Gastroesophageal sphincter (tissue), 4 donors: ENCODE data around the gene CTU1. TPM values are rescaled to one million over a fixed set of nuclear protein-coding genes. Genes with fewer than 3 reads are reported as not detected.

Experiments
- ATAC-seq: fragments of 150-250 bp; one replicate; pipeline ENCODE4 v1.9.1; 2016; ENCODE audit warnings: mild to moderate bottlenecking, moderate library complexity
- H3K27ac ChIP-seq, 4 donors: fragments of 200-600 bp; sonication (generic) in 3 of 4; 1 replicate in 3 of 4; 2 replicates in 1 of 4; pipeline ENCODE4 v1.5.1; 2016 to 2019
- H3K27me3 ChIP-seq: fragments of 200-600 bp; sonication (generic); one replicate; pipeline ENCODE4 v1.5.1; 2019
- H3K36me3 ChIP-seq, 2 donors: fragments of 200-600 bp; sonication (generic); one replicate each; pipeline ENCODE4 v1.5.1; 2019; ENCODE audit warnings: control low read depth in 1 of 2
- H3K4me1 ChIP-seq, 3 donors: fragments of 200-600 bp; sonication (generic); 1 replicate in 2 of 3; 2 replicates in 1 of 3; pipeline ENCODE4 v1.5.1; 2016 to 2019; ENCODE audit warnings: control low read depth in 2 of 3
- H3K4me3 ChIP-seq, 2 donors: fragments of 200-600 bp; sonication (generic); one replicate each; pipeline ENCODE4 v1.5.1; 2019; ENCODE audit warnings: mild to moderate bottlenecking in 1 of 2, moderate library complexity in 1 of 2
- H3K9me3 ChIP-seq, 3 donors: fragments of 200-600 bp; sonication (generic); one replicate each; pipeline ENCODE4 v1.5.1; 2017 to 2019; ENCODE audit warnings: control low read depth in 2 of 3
- CTCF ChIP-seq, 4 experiments: fragments of 200-600 bp in 2 of 4; fragments of 450-650 bp in 2 of 4; sonication (generic) in 1 of 4; IDR thresholded peaks; one replicate each; pipeline ENCODE4 v1.5.1; 2017 to 2019; ENCODE audit warnings: antibody characterized with exemption in 4 of 4, mild to moderate bottlenecking in 2 of 4, moderate library complexity in 2 of 4
- EP300 ChIP-seq: sonication (generic); formaldehyde crosslinking; IDR thresholded peaks from one replicate; pipeline ENCODE4 v1.6.1; 2017; ENCODE audit warnings: antibody characterized with exemption, mild to moderate bottlenecking
- POLR2A ChIP-seq, 2 donors: fragments of 450-650 bp; IDR thresholded peaks; one replicate each; pipeline ENCODE4 v1.6.1; 2017; ENCODE audit warnings: antibody characterized with exemption in 2 of 2, mild to moderate bottlenecking in 2 of 2, moderate library complexity in 1 of 2
- POLR2AphosphoS5 ChIP-seq: sonication (generic); formaldehyde crosslinking; IDR thresholded peaks from one replicate; pipeline ENCODE4 v1.6.1; 2017; ENCODE audit warnings: antibody characterized with exemption
- WGBS, 2 donors: methylation state at CpG; one replicate each; pipeline ENCODE4 v1.1.5; 2018; ENCODE audit warnings: low coverage in 1 of 2; 5-methylcytosine and 5-hydroxymethylcytosine counted together
- total RNA-seq, 4 donors: library from RNA; depleted of rRNA; stranded (reverse); fragments of >200 nt; gene quantifications; one replicate each; pipeline ENCODE4 v1.1.0, GENCODE V29; 2016

CTU1 gene
- total RNA-seq, 4 donors from 2014 or later: 9.8 to 12.8 (median 11.4) TPM

- H3K4me1 ChIP-seq: peaks cover 0 to 12% (median 0%) of the 10 kb centered on the region in 3 donors
- 71 to 76% methylated on average over 5 of the region's 6 CpGs for WGBS, 2 donors
Observed at GRCh38 chr19:51096473-51097165, 11.6 kb downstream of the CTU1 start.

GRCh38 chr19:51094696-51095279 lies 13.4 kb downstream of the CTU1 start:
- no peak for TF ChIP-seq EP300
- peak in 3 of 4 experiments; percentile 8 to 59 (median 49) for TF ChIP-seq CTCF (IDR thresholded peaks at IDR 0.05)
- no peak for TF ChIP-seq POLR2A (IDR thresholded peaks at IDR 0.05)
- TF ChIP-seq POLR2AphosphoS5: no peak
- no peak for ATAC-seq

More at GRCh38 chr19:51096473-51097165, 11.6 kb downstream of the CTU1 start:
- H3K36me3 ChIP-seq: peaks cover 0 to 38% of the 10 kb centered on the region in 2 donors
- H3K27ac ChIP-seq: no peak overlapping the region
- H3K9me3 ChIP-seq: no peaks in the 10 kb centered on the region
- ATAC-seq: no peak
- no peak for TF ChIP-seq CTCF (IDR thresholded peaks at IDR 0.05)
- TF ChIP-seq POLR2A (IDR thresholded peaks at IDR 0.05): no peak
- TF ChIP-seq EP300: no peak
- TF ChIP-seq POLR2AphosphoS5: no peak
- H3K27me3 ChIP-seq: no peaks in the 10 kb centered on the region
- H3K4me3 ChIP-seq: no peak overlapping the region

GRCh38 chr19:51093510-51094345 lies 14.5 kb downstream of the CTU1 start:
- H3K36me3 ChIP-seq: peaks cover 0 to 10% of the 10 kb centered on the region in 2 donors
- H3K27me3 ChIP-seq: no peaks in the 10 kb centered on the region
- H3K4me3 ChIP-seq: no peak overlapping the region
- WGBS, 2 donors: 50 to 52% methylated on average over 3 to 11 of the region's 22 CpGs
- no peaks in the 10 kb centered on the region for H3K9me3 ChIP-seq
- peaks cover 0 to 5% (median 0%) of the 10 kb centered on the region in 3 donors for H3K4me1 ChIP-seq
- TF ChIP-seq POLR2AphosphoS5 (no peak), CTCF (IDR thresholded peaks at IDR 0.05) (no peak), POLR2A (IDR thresholded peaks at IDR 0.05) (no peak), EP300 (no peak)
- H3K27ac ChIP-seq: no peak overlapping the region
- no peak for ATAC-seq

More at GRCh38 chr19:51094696-51095279, 13.4 kb downstream of the CTU1 start:
- peaks cover 0 to 12% (median 0%) of the 10 kb centered on the region in 3 donors for H3K4me1 ChIP-seq
- H3K9me3 ChIP-seq: no peaks in the 10 kb centered on the region
- H3K36me3 ChIP-seq: peaks cover 0 to 20% of the 10 kb centered on the region in 2 donors
- H3K4me3 ChIP-seq: no peak overlapping the region
- no peak overlapping the region for H3K27ac ChIP-seq
- H3K27me3 ChIP-seq: no peaks in the 10 kb centered on the region
- 0 to 2% methylated on average over 2 to 7 of the region's 15 CpGs for WGBS, 2 donors

- peaks cover 0 to 5% of the 10 kb centered on the region in 2 donors for H3K36me3 ChIP-seq
- no peak overlapping the region for H3K27ac ChIP-seq
- peaks cover 0 to under 1% (median 0%) of the 10 kb centered on the region in 3 donors for H3K4me1 ChIP-seq
- 37 to 63% methylated on average over 3 of the region's 8 CpGs for WGBS, 2 donors
- ATAC-seq: no peak
- no peaks in the 10 kb centered on the region for H3K9me3 ChIP-seq
- TF ChIP-seq POLR2AphosphoS5 (no peak), CTCF (IDR thresholded peaks at IDR 0.05) (no peak), EP300 (no peak)
- H3K27me3 ChIP-seq: no peaks in the 10 kb centered on the region
- H3K4me3 ChIP-seq: no peak overlapping the region
Observed at GRCh38 chr19:51093101-51093500, 15.1 kb downstream of the CTU1 start.
